HG03135 (cell line): ENCODE data around the gene BDKRB2.

Source experiments
- ATAC-seq: cut with Tn5 transposase; IDR thresholded peaks from one replicate; pipeline ENCODE4 v1.9.1; 2021; ENCODE audit warnings: mild to moderate bottlenecking, moderate library complexity; ENCODE audit not compliant: unreplicated experiment

Gene BDKRB2

GRCh38 chr14:96176275-96176674, 28.4 kb upstream of the BDKRB2 start:
- ATAC-seq: no peak

DNA sequence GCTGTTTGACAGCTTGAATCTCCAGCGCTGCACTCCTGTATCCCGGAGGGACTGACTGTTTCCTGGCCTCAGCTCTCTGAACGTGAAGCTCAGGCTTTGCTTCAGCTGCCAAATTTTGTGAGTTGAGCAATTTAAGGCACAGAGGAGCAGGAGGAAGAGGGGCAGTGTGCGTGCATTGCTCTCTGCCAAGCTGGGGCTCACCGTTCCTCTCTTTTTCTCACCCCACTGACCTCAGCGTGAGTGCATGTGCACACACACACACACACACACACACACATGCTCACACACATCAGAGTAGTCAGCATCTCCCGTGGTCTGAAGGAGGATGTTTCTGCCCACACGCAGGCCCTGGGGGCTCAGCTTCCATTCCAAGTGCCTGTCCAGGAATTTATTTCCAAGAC, 27.8 kb upstream of the BDKRB2 start:
- ATAC-seq: no peak

DNA sequence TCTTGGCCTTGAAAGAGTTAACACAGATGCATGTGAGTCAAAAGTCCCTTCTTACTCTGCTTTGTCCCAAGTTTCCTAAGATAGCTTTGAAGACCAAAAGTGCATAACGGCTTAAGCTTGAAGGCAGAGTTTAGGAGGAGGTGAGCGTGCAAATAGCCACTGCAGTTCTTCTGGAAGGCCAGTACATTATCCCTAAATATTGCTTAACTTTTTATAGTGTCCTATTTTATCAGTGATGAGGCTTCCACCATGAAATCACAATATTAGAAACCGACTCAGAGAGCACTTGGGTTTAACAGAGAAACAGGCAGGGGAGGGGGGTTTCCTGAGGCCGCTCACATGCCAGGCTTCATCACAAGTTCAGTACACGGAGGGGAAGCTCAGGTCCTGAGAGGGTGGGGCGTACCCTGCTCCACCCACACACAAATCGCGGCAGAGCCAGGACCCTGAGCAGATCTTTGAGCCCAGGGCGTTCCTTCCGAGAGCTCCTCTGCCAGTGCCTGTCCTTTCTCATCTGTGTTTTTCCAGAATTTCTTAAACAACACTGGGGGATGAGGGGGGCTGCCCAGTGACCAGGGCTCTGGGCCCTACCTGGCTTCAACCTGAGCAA, 26.8 kb upstream of the BDKRB2 start:
- ATAC-seq: no peak

DNA sequence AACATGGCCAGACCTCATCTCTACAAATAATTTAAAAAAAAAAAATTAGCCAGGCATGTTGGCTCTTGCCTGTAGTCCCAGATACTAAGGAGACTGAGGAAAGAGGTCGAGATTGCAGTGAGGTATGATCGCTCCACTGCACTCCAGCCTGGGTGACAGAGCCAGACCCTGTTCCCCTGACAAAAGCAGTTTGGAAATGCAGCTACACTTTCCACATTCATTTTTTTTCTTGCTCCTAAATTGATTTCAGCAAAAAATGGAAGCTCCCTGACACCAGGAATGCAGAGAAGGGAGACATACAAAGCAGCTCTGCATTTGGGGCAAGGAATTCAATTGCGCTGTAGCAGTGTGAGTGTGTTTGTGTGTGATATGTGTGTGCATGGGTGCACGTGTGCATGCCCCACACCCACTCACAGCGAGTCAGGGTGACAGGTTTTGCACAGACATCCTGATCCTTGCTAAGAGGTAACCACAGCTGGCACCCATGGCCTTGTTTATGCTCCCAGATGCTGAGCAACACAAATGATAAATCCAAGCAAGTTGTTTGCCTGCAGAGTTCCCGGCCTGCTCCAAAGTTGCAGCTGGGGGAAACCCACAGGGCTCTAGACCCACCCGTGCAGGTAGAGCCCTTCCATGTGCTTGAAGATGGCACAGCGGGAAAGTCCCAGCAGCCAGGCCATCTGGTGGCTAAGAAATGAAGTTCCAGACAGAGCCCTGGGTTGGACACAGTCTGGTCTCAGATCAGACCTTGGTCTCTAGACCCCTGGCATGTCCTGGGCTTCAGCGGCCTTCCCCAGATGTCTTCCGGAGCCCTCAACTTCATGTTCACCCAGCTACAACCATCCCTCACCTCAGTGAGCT, 25.9 kb upstream of the BDKRB2 start:
- ATAC-seq: no peak

GRCh38 chr14:96180043-96180874, 24.4 kb upstream of the BDKRB2 start:
- no peak for ATAC-seq

- ATAC-seq: no peak
Observed at GRCh38 chr14:96181186-96182056, 23.2 kb upstream of the BDKRB2 start.

DNA sequence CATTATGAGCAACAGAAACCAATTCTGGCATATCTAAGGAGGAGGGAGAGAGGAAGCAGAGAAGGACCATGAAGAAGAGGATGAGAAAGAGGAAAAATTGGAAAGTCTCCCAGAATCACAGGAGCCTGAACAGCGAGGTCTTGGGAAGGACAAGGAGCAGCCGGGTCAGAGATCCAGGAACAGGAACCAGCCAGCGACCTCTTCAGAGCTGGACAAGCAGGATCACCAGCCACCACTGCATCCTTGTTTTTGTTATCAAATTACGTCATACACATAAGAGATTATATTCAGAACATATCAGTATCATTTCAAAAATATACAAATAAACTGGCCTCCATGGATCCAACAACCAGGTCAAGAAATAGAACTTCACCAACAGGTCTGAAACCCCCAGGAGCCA, 22.1 kb upstream of the BDKRB2 start:
- no peak for ATAC-seq

DNA sequence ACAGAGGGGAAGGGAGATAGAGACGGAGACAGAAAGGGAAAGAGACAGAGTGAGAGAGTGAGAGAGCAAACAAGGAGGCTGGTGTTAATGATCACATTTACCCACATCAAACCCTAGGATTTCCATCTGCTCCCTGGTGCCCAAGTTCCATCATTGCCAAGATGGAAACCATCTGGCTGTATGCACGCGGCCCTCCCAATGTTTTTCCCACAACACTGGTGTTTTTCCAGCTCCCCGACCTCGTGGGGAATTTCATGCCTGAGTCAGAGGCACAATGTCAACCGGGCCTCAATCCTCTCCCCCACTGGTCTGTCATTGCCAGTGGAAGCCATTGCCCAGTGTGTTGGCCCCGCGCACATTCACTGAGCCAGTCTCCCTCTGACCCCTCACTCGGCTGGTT, 19.9 kb upstream of the BDKRB2 start:
- no peak for ATAC-seq

GRCh38 chr14:96187216-96188031, 17.2 kb upstream of the BDKRB2 start:
- ATAC-seq: no peak

- ATAC-seq: no peak
Observed at GRCh38 chr14:96189281-96189711, 15.3 kb upstream of the BDKRB2 start.

DNA sequence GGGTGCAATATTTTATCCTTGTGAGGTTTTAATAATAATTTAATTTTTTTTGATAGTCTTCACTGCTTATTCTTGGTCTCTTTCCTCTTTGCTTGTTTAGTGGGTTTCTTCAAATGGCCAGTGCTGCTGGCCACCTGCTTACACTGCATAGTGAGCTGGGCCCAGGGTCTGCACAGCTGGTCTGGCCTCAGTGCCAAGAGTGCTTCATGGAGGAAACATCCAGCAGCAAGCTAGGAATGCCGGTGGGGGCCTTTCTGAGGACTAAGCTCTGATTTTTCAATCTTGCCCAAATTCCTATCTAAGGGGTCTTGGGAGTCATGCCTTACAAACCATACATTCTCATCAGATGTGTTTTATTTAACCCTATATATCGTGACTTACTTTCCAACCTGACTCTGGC, 13.3 kb upstream of the BDKRB2 start:
- no peak for ATAC-seq

- ATAC-seq: no peak
Observed at GRCh38 chr14:96191841-96192462, 12.7 kb upstream of the BDKRB2 start.

- no peak for ATAC-seq
Observed at GRCh38 chr14:96192975-96193805, 11.4 kb upstream of the BDKRB2 start.

DNA sequence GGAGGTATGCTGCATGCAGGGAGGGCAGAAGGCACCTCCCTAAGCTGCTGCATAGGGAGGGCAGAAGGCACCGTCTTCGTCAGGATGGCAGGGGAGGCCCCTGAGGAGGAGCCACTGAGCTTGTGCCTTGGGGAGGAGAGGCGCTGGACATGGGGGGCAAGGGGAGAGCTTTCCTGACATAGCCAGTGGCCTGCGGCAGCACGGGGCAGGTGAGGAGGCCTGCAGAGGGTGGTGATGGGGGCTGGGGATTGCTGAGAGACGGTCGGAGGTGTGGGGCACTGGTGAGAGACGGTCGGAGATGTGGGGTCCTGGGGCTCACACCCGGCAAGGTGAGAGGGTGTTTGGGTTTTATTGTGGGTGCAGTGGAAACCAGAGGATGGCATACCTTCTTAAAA, 10.4 kb upstream of the BDKRB2 start:
- no peak for ATAC-seq

DNA sequence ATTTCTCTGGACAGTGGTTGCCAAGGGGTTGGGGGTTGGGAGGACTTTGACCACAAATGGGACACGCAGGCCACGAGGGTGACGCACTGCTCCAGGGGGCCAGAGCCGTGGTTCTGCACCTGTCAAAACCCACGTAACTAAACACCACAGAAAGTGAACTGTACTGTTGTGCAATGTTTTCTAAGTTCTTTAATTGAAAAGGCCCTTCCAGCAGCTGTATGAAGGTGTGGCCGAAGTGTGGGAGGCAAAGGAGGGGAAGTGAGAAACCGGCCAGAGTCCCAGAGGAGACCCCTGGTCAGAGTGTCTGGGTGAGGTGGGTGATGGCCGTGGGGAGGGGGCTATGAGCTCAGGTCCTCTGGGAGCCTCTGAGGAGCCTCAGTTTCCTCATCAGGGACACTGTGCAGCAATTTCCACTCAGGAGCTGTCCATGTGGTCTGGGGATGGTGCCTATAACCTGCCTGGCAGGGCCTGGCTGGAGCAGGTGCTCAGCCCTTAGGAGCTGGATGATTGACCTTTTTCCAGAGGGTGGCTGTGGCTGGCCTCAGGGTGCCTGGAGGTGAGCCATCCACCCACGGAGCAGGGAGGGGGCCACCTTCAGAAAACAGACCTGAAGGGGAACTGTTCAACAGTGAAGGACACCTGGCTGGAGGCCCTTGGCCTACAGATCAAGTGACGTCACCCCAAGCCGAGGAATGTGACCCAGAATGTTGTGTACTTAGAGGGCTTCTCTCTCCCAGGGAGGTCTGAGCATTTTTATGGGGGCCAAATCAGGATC, 9.8 kb upstream of the BDKRB2 start:
- ATAC-seq: no peak

- ATAC-seq: no peak
Observed at GRCh38 chr14:96195441-96196081, 9.1 kb upstream of the BDKRB2 start.

DNA sequence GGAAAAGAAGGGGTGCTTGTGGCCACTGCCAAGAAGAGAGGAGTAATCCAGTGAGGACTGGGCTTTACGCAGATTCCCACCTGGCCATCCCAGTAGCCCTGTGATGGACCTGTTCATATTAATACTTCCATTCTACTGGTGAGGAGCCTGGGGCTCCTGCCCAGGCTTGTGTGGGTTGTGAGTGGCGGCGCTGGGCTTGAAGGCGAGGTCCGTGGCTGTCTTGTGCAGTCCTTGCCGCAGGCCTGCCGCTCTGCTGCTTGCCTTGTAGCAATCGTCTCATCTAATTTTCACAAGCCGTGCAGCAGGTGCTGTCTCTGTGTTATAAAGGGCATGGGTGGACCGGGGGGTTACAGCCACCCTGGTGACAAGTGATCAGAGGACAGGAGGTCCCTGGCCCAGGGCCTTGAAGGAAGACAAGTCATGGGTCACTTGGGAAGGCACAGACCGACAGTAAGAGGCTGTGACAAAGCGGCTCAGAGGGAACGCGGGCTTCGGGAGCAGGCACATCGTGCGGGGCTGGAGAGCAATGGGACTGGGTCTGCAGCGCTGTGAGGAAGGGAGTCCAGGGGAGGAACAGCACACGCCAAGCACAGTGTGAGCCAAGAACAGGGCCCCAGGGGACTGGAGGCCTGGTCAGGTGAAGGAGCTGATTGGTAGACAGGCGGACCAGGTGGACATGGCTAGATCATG, 7.3 kb upstream of the BDKRB2 start:
- no peak for ATAC-seq
